NCI-H524 treated with DMSO at 0.1 percent for 48 hours (cell line): ENCODE results near the gene GABRR3.

Experiments
- DNase-seq: peaks from one replicate; lab custom pipeline; 2025; lab: John Stamatoyannopoulos, UW

The GABRR3 gene

GRCh38 chr3:98035208-98035607 is at the start of gene GABRR3:
GABRR3 (minus strand) TSS chr3:98035315; CDS start chr3:98034987, 328 bp downstream.
- no peak for DNase-seq

GRCh38 chr3:98073486-98073885 is 38.4 kb upstream of the GABRR3 start:
- DNase-seq = no peak

- no peak for DNase-seq
Measured at GRCh38 chr3:98070840-98071239, 35.7 kb upstream of the GABRR3 start.

DNA sequence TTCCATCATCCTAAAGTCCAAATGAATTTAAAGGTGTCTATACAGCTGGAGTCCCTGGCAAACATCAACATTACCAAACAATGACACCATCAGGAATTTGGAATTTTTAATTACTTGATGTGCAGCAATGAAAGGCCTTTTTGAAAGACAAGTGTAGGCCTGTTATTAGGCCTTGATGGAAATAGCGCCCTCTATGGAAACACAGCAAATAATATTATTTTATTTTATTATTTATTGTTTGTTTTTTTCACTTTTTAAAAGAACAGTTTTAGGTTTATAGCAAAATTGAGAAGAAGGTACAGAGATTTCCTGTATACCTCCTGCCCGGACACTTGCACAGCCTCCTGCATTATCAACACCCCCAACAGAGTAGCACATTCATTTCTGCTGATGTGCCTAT is 33.7 kb upstream of the GABRR3 start:
- no peak for DNase-seq

GRCh38 chr3:98058244-98058960 is 23.3 kb upstream of the GABRR3 start:
- DNase-seq = no peak

- no peak for DNase-seq
Measured at GRCh38 chr3:98057631-98058030, 22.5 kb upstream of the GABRR3 start.

DNA sequence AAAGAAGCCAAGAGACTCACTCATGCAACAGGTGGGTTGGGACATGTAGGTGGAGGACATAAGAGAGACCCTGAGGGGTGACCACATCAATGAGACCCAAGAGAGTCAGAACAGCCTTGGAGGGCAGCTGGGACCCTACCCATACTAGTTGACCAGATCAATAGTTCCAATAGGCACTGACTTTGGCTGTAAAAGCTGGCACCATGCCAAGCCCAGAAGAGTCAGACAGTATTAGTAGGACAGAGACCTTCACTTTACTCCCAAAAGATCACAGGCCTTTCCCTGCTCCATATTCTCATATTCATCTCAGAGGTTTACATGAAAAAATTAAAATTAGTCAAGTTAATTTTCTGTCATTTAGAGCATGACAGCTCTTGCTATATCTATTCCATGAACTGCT is 20.9 kb upstream of the GABRR3 start:
- no peak for DNase-seq

DNA sequence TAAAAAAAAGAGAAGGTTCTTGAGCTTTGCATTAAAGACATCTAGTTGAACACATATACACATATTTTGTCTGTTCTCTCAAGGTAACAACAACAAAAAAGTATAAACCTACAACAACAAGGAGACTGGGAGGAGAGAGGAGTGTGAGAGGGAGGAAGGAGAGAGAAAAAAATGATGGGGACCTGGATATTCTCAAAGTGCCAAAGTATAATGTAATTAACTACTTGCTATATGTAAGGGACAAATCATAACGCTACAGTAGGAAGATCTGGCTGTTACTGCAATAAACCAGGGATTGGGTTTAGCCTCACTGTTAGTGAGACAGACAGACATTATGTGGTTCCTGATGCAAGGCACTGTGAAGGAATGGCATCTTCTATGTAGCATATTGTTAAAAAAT is 14.2 kb upstream of the GABRR3 start:
- DNase-seq = no peak

DNA sequence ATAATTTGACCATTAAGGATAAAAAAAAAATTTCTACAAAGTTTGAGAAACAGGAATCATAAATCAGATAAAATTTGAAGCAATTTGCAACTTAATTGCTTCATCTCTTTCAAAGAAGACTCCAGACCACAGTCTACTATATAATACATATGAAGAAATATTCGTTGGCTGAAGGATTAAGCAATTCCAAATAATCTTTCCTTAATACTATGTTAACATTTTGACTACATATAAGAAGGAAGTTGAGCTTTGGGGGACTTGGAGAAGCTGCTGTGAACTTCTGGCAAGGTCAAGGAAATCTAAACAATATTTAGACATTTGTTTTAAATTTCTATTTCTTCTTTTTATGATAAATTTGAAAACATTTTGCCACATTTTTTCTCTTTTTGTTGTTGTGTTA is 13.5 kb upstream of the GABRR3 start:
- DNase-seq = no peak

GRCh38 chr3:98041350-98041749 is 6.2 kb upstream of the GABRR3 start:
- no peak for DNase-seq

DNA sequence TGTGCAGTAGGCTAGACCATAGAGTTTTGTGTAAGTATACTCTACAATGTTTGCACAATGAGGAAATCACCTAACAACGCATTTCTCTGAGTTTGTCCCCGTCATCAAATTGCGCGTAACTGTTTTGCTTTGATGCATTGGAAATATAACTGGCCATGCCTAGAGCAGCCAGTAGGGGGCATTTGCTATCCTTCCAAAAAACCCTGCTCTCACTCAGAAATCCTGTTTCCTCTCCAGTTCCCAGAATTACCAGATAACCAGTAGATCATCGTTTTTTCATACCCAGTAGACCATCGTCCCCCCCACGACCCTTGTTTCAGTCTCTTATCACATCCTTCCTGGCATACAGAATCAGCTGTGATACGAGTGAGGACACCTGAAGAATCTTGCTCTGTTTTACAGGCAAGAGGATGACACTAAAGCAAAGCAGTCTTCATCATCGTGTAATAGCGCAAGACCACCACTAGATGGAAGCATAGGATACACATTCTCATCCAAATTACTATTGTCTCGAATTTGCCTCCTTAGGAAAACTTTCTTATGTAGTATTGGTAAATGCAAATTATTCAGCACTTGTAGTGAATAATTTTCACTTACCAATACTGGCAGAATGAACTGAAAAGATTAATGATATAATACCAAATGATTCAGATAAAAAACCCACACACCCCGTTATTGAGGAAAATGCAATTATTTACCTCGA is 4.4 kb upstream of the GABRR3 start:
- DNase-seq = peak; percentile 75

DNA sequence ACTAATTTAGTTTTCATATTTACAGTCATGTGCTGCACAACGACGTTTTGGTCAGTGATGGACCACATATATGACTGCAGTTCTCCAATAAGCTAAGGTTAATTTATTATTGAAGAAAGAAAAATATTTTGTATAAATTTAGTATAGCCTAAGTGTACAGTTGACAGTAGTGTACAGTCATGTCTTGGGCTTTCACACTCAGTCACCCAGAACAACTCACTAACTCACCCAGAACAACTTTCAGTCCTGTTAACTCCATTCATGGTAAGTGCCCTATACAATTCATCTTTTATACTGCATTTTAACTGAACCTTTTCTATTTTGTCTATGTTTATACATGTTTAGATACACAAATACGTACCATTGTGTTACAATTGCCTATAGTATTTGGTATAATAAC is 3.8 kb upstream of the GABRR3 start:
- no peak for DNase-seq

- DNase-seq = peak; percentile 51
Measured at GRCh38 chr3:98038286-98038685, 3.2 kb upstream of the GABRR3 start.

GRCh38 chr3:98034486-98034885 is 629 bp downstream of the GABRR3 start:
- no peak for DNase-seq

DNA sequence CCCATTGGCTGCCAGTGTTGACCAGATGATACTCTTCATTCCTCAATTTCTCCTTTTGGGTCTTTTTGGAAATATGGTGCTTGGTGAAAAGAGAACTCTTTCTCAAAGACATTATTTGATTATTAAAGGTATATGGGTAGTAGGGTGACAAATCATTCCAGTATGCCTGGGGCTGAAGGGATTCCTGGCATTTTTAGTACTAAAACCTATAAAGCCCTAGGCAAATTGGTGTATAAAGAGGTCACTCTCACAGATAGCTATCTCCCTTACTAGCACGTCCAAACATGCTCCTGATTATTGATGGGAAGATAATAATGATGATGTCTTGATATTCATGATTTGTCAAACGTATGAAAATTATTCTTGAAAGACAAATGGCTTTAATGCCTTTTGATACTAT is 1.1 kb downstream of the GABRR3 start:
- DNase-seq = no peak

DNA sequence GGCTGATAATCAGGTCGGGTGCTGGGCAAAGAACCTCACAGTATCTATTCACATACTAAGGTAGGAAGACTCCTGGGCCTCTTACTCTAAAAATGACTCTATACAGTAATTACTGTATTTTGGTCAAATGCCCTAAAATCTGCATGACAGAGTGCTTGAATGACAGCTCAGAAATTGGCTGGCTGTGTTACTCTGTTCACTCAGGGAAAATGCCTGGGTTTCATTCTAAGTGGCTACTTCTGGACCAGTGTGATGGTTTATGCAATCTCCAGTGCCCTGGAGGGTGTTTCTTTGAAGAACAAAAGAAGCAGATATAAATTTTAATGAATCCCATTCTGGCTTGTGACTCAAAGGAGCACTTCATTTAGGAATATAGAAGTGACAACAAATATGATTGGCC is 2.2 kb downstream of the GABRR3 start:
- DNase-seq = no peak

DNA sequence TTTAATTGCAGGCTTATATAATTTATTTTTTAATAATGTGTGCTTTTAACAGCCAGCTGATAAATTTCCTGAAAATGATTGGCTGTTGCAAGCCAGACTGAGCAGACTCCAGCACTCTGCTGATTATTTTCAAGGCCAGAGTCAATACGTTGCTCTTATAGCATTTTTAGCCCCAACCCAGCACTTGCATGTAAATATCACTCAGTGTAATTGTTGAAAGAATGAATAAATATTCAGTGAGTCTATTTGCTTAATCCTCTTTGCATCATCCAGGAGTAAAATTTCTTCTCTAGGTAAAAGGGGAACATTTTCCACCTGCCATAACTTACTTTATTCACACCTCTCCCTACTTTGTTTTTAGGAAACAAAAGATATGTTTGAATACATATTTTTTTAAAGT is 2.9 kb downstream of the GABRR3 start:
- no peak for DNase-seq

- no peak for DNase-seq
Measured at GRCh38 chr3:98029083-98029482, 6.0 kb downstream of the GABRR3 start.

GRCh38 chr3:98027085-98027446 is 8.0 kb downstream of the GABRR3 start:
- DNase-seq = no peak

- DNase-seq = no peak
Measured at GRCh38 chr3:98026425-98027084, 8.6 kb downstream of the GABRR3 start.

- no peak for DNase-seq
Measured at GRCh38 chr3:98025392-98025945, 9.6 kb downstream of the GABRR3 start.

GRCh38 chr3:98022978-98023820 is 11.9 kb downstream of the GABRR3 start:
- DNase-seq = peak; percentile 62
